Neural progenitor cell (in vitro differentiated cells): ENCODE measurements around the gene DCX. TPM values are rescaled to one million over a fixed set of nuclear protein-coding genes. Genes with fewer than 3 reads are reported as not detected.

Experiments
- DNase-seq: peaks from one replicate; pipeline ENCODE4 v3.0.0-alpha.2; 2016; ENCODE audit warnings: low spot score
- H2AFZ ChIP-seq: fragments of 200-600 bp; sonication (generic); replicated peaks from 2 replicates; pipeline ENCODE4 v1.6.1; 2016; ENCODE audit warnings: antibody characterized with exemption
- H3F3A ChIP-seq: fragments of 200-600 bp; sonication (generic); 2 replicates; pipeline ENCODE4 v1.6.1; 2016; ENCODE audit warnings: antibody characterized with exemption, low read depth
- H3K27ac ChIP-seq: fragments of 200-600 bp; sonication (generic); 2 replicates; pipeline ENCODE4 v1.5.1; 2016; ENCODE audit warnings: mild to moderate bottlenecking
- H3K27me3 ChIP-seq: fragments of 200-600 bp; sonication (generic); 2 replicates; pipeline ENCODE4 v1.6.1; 2016; ENCODE audit warnings: mild to moderate bottlenecking, moderate library complexity
- H3K36me3 ChIP-seq: fragments of 200-600 bp; sonication (generic); 2 replicates; pipeline ENCODE4 v1.5.1; 2016
- H3K4me1 ChIP-seq: fragments of 200-600 bp; sonication (generic); 2 replicates; pipeline ENCODE4 v1.6.1; 2016; ENCODE audit warnings: mixed run types
- H3K4me2 ChIP-seq: fragments of 200-600 bp; sonication (generic); 2 replicates; pipeline ENCODE4 v1.6.1; 2016
- H3K4me3 ChIP-seq: fragments of 200-600 bp; sonication (generic); 2 replicates; pipeline ENCODE4 v1.5.1; 2016
- H3K79me2 ChIP-seq: fragments of 200-600 bp; sonication (generic); 2 replicates; pipeline ENCODE4 v1.6.1; 2016; ENCODE audit warnings: low read depth
- H3K9ac ChIP-seq: fragments of 200-600 bp; sonication (generic); 2 replicates; pipeline ENCODE4 v1.6.1; 2016
- H3K9me3 ChIP-seq: fragments of 200-600 bp; sonication (generic); 2 replicates; pipeline ENCODE4 v1.5.1; 2016; ENCODE audit warnings: low read depth
- H4K20me1 ChIP-seq: fragments of 200-600 bp; sonication (generic); 2 replicates; pipeline ENCODE4 v1.6.1; 2016; ENCODE audit warnings: low read depth
- H3K27ac Mint-ChIP-seq: 3 replicates; pipeline ENCODE4 v1.8.0; 2021; ENCODE audit warnings: mixed read lengths
- H3K27me3 Mint-ChIP-seq: 2 replicates; pipeline ENCODE4 v1.8.0; 2022; ENCODE audit warnings: low read depth, mild to moderate bottlenecking, inconsistent platforms, moderate library complexity, mixed read lengths; ENCODE audit not compliant: insufficient read depth
- H3K36me3 Mint-ChIP-seq: 3 replicates; pipeline ENCODE4 v1.8.0; 2021; ENCODE audit warnings: mixed read lengths
- H3K4me1 Mint-ChIP-seq: 3 replicates; pipeline ENCODE4 v1.8.0; 2021; ENCODE audit warnings: mixed read lengths
- H3K4me3 Mint-ChIP-seq: 3 replicates; pipeline ENCODE4 v1.8.0; 2021; ENCODE audit warnings: mild to moderate bottlenecking, moderate library complexity, mixed read lengths
- H3K9me3 Mint-ChIP-seq: 3 replicates; pipeline ENCODE4 v1.8.0; 2020; ENCODE audit warnings: mixed read lengths
- CTCF ChIP-seq: fragments of 200-600 bp; sonication (generic); IDR thresholded peaks from 2 replicates; pipeline ENCODE4 v1.5.1; 2017; ENCODE audit warnings: antibody characterized with exemption, mild to moderate bottlenecking
- EZH2 ChIP-seq: fragments of 200-600 bp; sonication (generic); IDR thresholded peaks from 2 replicates; pipeline ENCODE4 v1.6.1; 2017; ENCODE audit warnings: antibody characterized with exemption, mild to moderate bottlenecking, moderate library complexity
- EZH2phosphoT487 ChIP-seq: fragments of 200-600 bp; sonication (generic); IDR thresholded peaks from 2 replicates; pipeline ENCODE4 v1.6.1; 2017; ENCODE audit warnings: antibody characterized with exemption
- total RNA-seq: library from RNA; depleted of rRNA; stranded (reverse); fragments of >200 nt; gene quantifications from 2 replicates; pipeline ENCODE4 v1.2.3, GENCODE V29; 2015; ENCODE audit warnings: low replicate concordance

Gene DCX
- total RNA-seq, 1 donor from 2014 or later = 4.8 TPM

GRCh38 chrX:111353793-111354192 lies 58.2 kb downstream of the DCX start:
- Histone ChIP-seq H2AFZ (no peak overlapping the region), H3K79me2 (no peaks in the 10 kb centered on the region), H3K27me3 (no peaks in the 10 kb centered on the region), H3K27ac (no peak overlapping the region), H3K36me3 (no peaks in the 10 kb centered on the region), H4K20me1 (no peaks in the 10 kb centered on the region), H3K4me3 (no peak overlapping the region), H3K9me3 (no peaks in the 10 kb centered on the region), H3F3A (no peaks in the 10 kb centered on the region), H3K4me2 (no peak overlapping the region), H3K9ac (no peak overlapping the region), H3K4me1 (peaks cover 23% of the 10 kb centered on the region)
- H3K4me3 Mint-ChIP-seq = no peak overlapping the region
- no peaks in the 10 kb centered on the region for H3K36me3 Mint-ChIP-seq
- no peaks in the 10 kb centered on the region for H3K27me3 Mint-ChIP-seq
- H3K4me1 Mint-ChIP-seq = no peaks in the 10 kb centered on the region
- no peak overlapping the region for H3K27ac Mint-ChIP-seq
- DNase-seq = no peak
- TF ChIP-seq CTCF (no peak), EZH2 (no peak), EZH2phosphoT487 (no peak)
- peaks cover 2% of the 10 kb centered on the region for H3K9me3 Mint-ChIP-seq

DNA sequence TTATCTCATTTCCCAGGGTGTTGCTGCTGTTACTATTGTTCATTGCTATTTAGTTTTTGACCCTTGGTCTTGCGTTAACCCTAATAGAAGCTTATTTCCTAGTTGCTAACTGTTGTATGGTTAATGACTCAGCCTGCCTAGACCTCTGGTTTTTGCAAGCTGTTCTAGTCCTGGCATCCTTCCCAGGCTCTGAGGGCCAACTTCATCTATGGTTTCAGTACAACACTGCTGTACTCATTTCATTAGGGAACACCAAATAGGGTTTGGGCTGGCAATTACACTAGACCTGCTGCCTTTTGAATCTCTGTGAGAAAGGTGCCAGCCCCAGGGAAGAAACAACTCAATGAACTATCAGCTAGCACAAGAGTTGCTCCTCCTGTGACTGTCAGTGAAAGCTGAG lies 59.6 kb downstream of the DCX start:
- Histone ChIP-seq H3K4me2 (no peak overlapping the region), H3K27ac (no peak overlapping the region), H3K9me3 (no peaks in the 10 kb centered on the region), H3K27me3 (no peaks in the 10 kb centered on the region), H3K36me3 (no peaks in the 10 kb centered on the region), H3K4me3 (no peak overlapping the region), H3K79me2 (no peaks in the 10 kb centered on the region), H3K4me1 (peaks cover 30% of the 10 kb centered on the region), H3K9ac (no peak overlapping the region), H2AFZ (peak overlapping the region; percentile 40), H4K20me1 (no peaks in the 10 kb centered on the region), H3F3A (no peaks in the 10 kb centered on the region)
- Mint-ChIP-seq H3K27ac (no peak overlapping the region), H3K4me3 (no peak overlapping the region), H3K27me3 (no peaks in the 10 kb centered on the region), H3K4me1 (no peaks in the 10 kb centered on the region), H3K36me3 (no peaks in the 10 kb centered on the region), H3K9me3 (peaks cover 2% of the 10 kb centered on the region)
- no peak for DNase-seq
- TF ChIP-seq CTCF = no peak
- TF ChIP-seq EZH2phosphoT487 = no peak
- no peak for TF ChIP-seq EZH2

- H3K27me3 ChIP-seq = no peaks in the 10 kb centered on the region
- H3K36me3 Mint-ChIP-seq = no peaks in the 10 kb centered on the region
- H3F3A ChIP-seq = no peaks in the 10 kb centered on the region
- H3K9ac ChIP-seq = no peak overlapping the region
- peaks cover 8% of the 10 kb centered on the region for H3K9me3 Mint-ChIP-seq
- no peaks in the 10 kb centered on the region for H3K4me1 Mint-ChIP-seq
- no peaks in the 10 kb centered on the region for H3K79me2 ChIP-seq
- no peak overlapping the region for H3K4me2 ChIP-seq
- H3K9me3 ChIP-seq = peaks cover 8% of the 10 kb centered on the region
- no peak overlapping the region for H3K4me3 ChIP-seq
- peaks cover 30% of the 10 kb centered on the region for H3K4me1 ChIP-seq
- no peak overlapping the region for H3K27ac ChIP-seq
- H3K4me3 Mint-ChIP-seq = no peak overlapping the region
- TF ChIP-seq EZH2phosphoT487 = no peak
- TF ChIP-seq EZH2 = no peak
- no peak for TF ChIP-seq CTCF
- no peak for DNase-seq
- no peak overlapping the region for H3K27ac Mint-ChIP-seq
- no peak overlapping the region for H2AFZ ChIP-seq
- H3K36me3 ChIP-seq = no peaks in the 10 kb centered on the region
- H3K27me3 Mint-ChIP-seq = no peaks in the 10 kb centered on the region
- no peaks in the 10 kb centered on the region for H4K20me1 ChIP-seq
These were observed 62.1 kb downstream of the DCX start for GRCh38 chrX:111349934-111350333.
